H1 (cell line): ENCODE results near the gene PCBP2. TPM values are rescaled to one million over a fixed set of nuclear protein-coding genes. Genes with fewer than 3 reads are reported as not detected.

ENCODE experiments used
- CTCF ChIA-PET: fragments of 300-600 bp; sonication (Branson Sonifier 250); formaldehyde crosslinking; loops from one replicate; lab custom pipeline; 2021; ENCODE audit not compliant: partially characterized antibody; lab: Charles Lee
- POLR2A ChIA-PET: fragments of 300-600 bp; sonication (Branson Sonifier 250); formaldehyde crosslinking; loops from one replicate; lab custom pipeline; 2021; ENCODE audit warnings: inconsistent platforms; ENCODE audit not compliant: partially characterized antibody; lab: Charles Lee
- DNase-seq, 2 experiments: peaks; one replicate each; pipeline versions ENCODE4 v3.0.0 to v3.0.0-alpha.2; 2010 to 2022; ENCODE audit warnings: low spot score in 2 of 2, low read depth in 1 of 2, mixed read lengths in 1 of 2
- FAIRE-seq: peaks from 2 replicates; lab custom pipeline; 2011; peaks lifted over from hg19 to GRCh38; lab: Jason Lieb, UNC
- H2AFZ ChIP-seq: 2 replicates; pipeline ENCODE4 v1.8.1; 2012; ENCODE audit warnings: low read length, inconsistent platforms
- H2AK5ac ChIP-seq: 2 replicates; pipeline ENCODE4 v1.6.1; 2013; ENCODE audit warnings: low read depth, low read length
- H2BK120ac ChIP-seq: replicated peaks from 2 replicates; pipeline ENCODE3; 2013; ENCODE audit warnings: low read depth, low read length, inconsistent platforms
- H2BK12ac ChIP-seq: 2 replicates; pipeline ENCODE4 v1.6.1; 2013; ENCODE audit warnings: low read depth, low read length
- H2BK15ac ChIP-seq: 2 replicates; pipeline ENCODE4 v1.6.1; 2013; ENCODE audit warnings: low read length
- H2BK20ac ChIP-seq: 2 replicates; pipeline ENCODE4 v1.6.1; 2013; ENCODE audit warnings: low read length
- H2BK5ac ChIP-seq: 2 replicates; pipeline ENCODE4 v1.6.1; 2013; ENCODE audit warnings: low read depth, low read length
- H3K14ac ChIP-seq: 2 replicates; pipeline ENCODE4 v1.6.1; 2013; ENCODE audit warnings: inconsistent platforms; ENCODE audit not compliant: insufficient read length
- H3K18ac ChIP-seq: 2 replicates; pipeline ENCODE4 v1.6.1; 2013; ENCODE audit warnings: low read length; ENCODE audit errors: extremely low read depth
- H3K23ac ChIP-seq: 2 replicates; pipeline ENCODE4 v1.6.1; 2013; ENCODE audit warnings: inconsistent platforms; ENCODE audit not compliant: insufficient read length
- H3K23me2 ChIP-seq: 2 replicates; pipeline ENCODE4 v1.6.1; 2013; ENCODE audit warnings: low read depth, low read length
- H3K27ac ChIP-seq: 2 replicates; pipeline ENCODE4 v1.6.1; 2011; ENCODE audit warnings: low read depth, low read length, inconsistent platforms
- H3K27me3 ChIP-seq, 4 experiments: replicated peaks in 1 of 4; 1 replicate in 1 of 4; 2 replicates in 3 of 4; pipeline versions ENCODE4 v1.6.1 to v1.8.1; 2011 to 2013; ENCODE audit warnings: low read length in 3 of 4, mild to moderate bottlenecking in 3 of 4, inconsistent platforms in 2 of 4, mixed read lengths in 2 of 4, moderate library complexity in 1 of 4; ENCODE audit not compliant: control insufficient read depth in 3 of 4, insufficient read depth in 3 of 4; ENCODE audit errors: extremely low read depth in 1 of 4
- H3K36me3 ChIP-seq, 4 experiments: 2 replicates each; pipeline versions ENCODE4 v1.6.1 to v1.8.1; 2011 to 2013; ENCODE audit warnings: mild to moderate bottlenecking in 4 of 4, low read length in 3 of 4, moderate library complexity in 2 of 4, control low read depth in 1 of 4, inconsistent platforms in 1 of 4; ENCODE audit not compliant: insufficient read depth in 4 of 4, control insufficient read depth in 2 of 4
- H3K4ac ChIP-seq: replicated peaks from 2 replicates; pipeline ENCODE3; 2013; ENCODE audit warnings: low read length, low read depth, mixed read lengths, inconsistent platforms; ENCODE audit not compliant: insufficient read length
- H3K4me1 ChIP-seq, 4 experiments: replicated peaks in 1 of 4; 1 replicate in 1 of 4; 2 replicates in 3 of 4; pipeline versions ENCODE4 v1.6.1 to v1.8.1; 2011 to 2013; ENCODE audit warnings: low read length in 3 of 4, inconsistent platforms in 2 of 4, mixed read lengths in 1 of 4; ENCODE audit not compliant: insufficient read depth in 4 of 4, control insufficient read depth in 3 of 4
- H3K4me2 ChIP-seq, 2 experiments: 2 replicates each; pipeline versions ENCODE4 v1.6.1 to v1.8.1; 2011 to 2013; ENCODE audit warnings: low read depth in 2 of 2, low read length in 2 of 2, control low read depth in 1 of 2, inconsistent platforms in 1 of 2, mild to moderate bottlenecking in 1 of 2; ENCODE audit not compliant: insufficient read depth in 1 of 2
- H3K4me3 ChIP-seq, 4 experiments: fragments of 200-600, 300-600 bp in 1 of 4; sonication (generic), shearing (Covaris generic), sonication (Bioruptor Twin) in 1 of 4; 2 replicates each; pipeline versions ENCODE4 v1.5.1 to v1.8.1; 2011 to 2016; ENCODE audit warnings: low read length in 4 of 4, low read depth in 3 of 4, control low read depth in 2 of 4, inconsistent platforms in 2 of 4, mild to moderate bottlenecking in 2 of 4, mixed read lengths in 1 of 4, moderate library complexity in 1 of 4; ENCODE audit not compliant: insufficient read depth in 2 of 4; ENCODE audit errors: extremely low read depth in 1 of 4
- H3K56ac ChIP-seq: replicated peaks from 2 replicates; pipeline ENCODE3; 2013; ENCODE audit warnings: low read depth, mild to moderate bottlenecking, mixed read lengths, low read length, inconsistent platforms; ENCODE audit not compliant: insufficient read length
- H3K79me1 ChIP-seq: 2 replicates; pipeline ENCODE4 v1.6.1; 2013; ENCODE audit warnings: low read depth, low read length, control low read depth
- H3K79me2 ChIP-seq, 2 experiments: 2 replicates each; pipeline versions ENCODE4 v1.6.1 to v1.8.1; 2012 to 2013; ENCODE audit warnings: low read length in 2 of 2, mild to moderate bottlenecking in 2 of 2, inconsistent platforms in 1 of 2; ENCODE audit not compliant: insufficient read depth in 2 of 2, control insufficient read depth in 1 of 2
- H3K9ac ChIP-seq, 4 experiments: replicated peaks in 1 of 4; 1 replicate in 1 of 4; 2 replicates in 3 of 4; pipeline versions ENCODE4 v1.6.1 to v1.8.1; 2011 to 2013; ENCODE audit warnings: low read depth in 3 of 4, low read length in 3 of 4, control low read depth in 2 of 4, mild to moderate bottlenecking in 2 of 4, moderate library complexity in 2 of 4, inconsistent platforms in 1 of 4; ENCODE audit errors: extremely low read depth in 1 of 4
- H3K9me3 ChIP-seq, 2 experiments: 2 replicates each; pipeline versions ENCODE4 v1.6.1 to v1.8.1; 2012 to 2013; ENCODE audit warnings: mild to moderate bottlenecking in 2 of 2, moderate library complexity in 2 of 2, control low read depth in 1 of 2, inconsistent platforms in 1 of 2, low read depth in 1 of 2, low read length in 1 of 2, mixed read lengths in 1 of 2; ENCODE audit not compliant: insufficient read depth in 2 of 2
- H4K20me1 ChIP-seq, 2 experiments: replicated peaks in 1 of 2; 2 replicates each; pipeline versions ENCODE3 to v1.8.1; 2011 to 2013; ENCODE audit warnings: inconsistent platforms in 2 of 2, low read length in 2 of 2, mild to moderate bottlenecking in 1 of 2; ENCODE audit not compliant: insufficient read depth in 2 of 2, control insufficient read depth in 1 of 2
- H4K5ac ChIP-seq: 2 replicates; pipeline ENCODE4 v1.6.1; 2013; ENCODE audit warnings: low read length, low read depth, mixed read lengths, inconsistent platforms; ENCODE audit not compliant: insufficient read length
- H4K8ac ChIP-seq: 2 replicates; pipeline ENCODE4 v1.8.0; 2013; ENCODE audit warnings: mild to moderate bottlenecking, moderate library complexity, low read length, inconsistent platforms; ENCODE audit not compliant: insufficient read depth; ENCODE audit errors: extremely low read depth
- H4K91ac ChIP-seq: replicated peaks from 2 replicates; pipeline ENCODE3; 2013; ENCODE audit warnings: low read length, mixed read lengths, inconsistent platforms; ENCODE audit not compliant: insufficient read length
- KDM4A ChIP-seq: IDR thresholded peaks from one replicate; pipeline ENCODE4 v1.7.1; 2012; ENCODE audit warnings: low read depth, mild to moderate bottlenecking, moderate library complexity, low read length, inconsistent platforms; ENCODE audit not compliant: severe bottlenecking
- POLR2AphosphoS5 ChIP-seq: IDR thresholded peaks from 2 replicates; pipeline ENCODE4 v1.6.1; 2011; ENCODE audit warnings: low read depth, low read length
- WGBS, 2 experiments: shearing (Covaris generic) in 1 of 2; methylation state at CpG; one replicate each; pipeline versions ENCODE4 v1.1.6 to v1.1.7; 2013 to 2015; ENCODE audit warnings: low lambda C conversion rate in 2 of 2, mixed read lengths in 2 of 2, inconsistent platforms in 1 of 2, low coverage in 1 of 2, missing lambda C conversion rate in 1 of 2; ENCODE audit not compliant: insufficient replicate concordance in 2 of 2, insufficient coverage in 1 of 2, insufficient read length in 1 of 2; ENCODE audit errors: extremely low coverage in 1 of 2, missing lambda C conversion rate in 1 of 2; 5-methylcytosine and 5-hydroxymethylcytosine counted together
- polyA plus RNA-seq, 7 experiments: library from polyadenylated mRNA; depleted of rRNA in 3 of 7; stranded (reverse) in 5 of 7; unstranded in 2 of 7; fragments of >200 nt in 5 of 7; fragments of 200-250 nt in 2 of 7; gene quantifications; 1 replicate in 5 of 7; 2 replicates in 1 of 7; 4 replicates in 1 of 7; pipeline versions ENCODE4 v1.2.1 to v1.2.3, GENCODE V29; 2011 to 2013; ENCODE audit warnings: missing spikeins in 2 of 7, mixed read lengths in 2 of 7
- total RNA-seq: library from RNA; stranded (reverse); fragmentation: NEBNext Ultra II Directional; extraction: Animal tissue kit (Norgen Biotek cat#: 25700); gene quantifications from 2 replicates; pipeline ENCODE4 v1.2.1, GENCODE V29; 2021
- TF ChIP-seq, protein P1 (sequence below), 3 experiments: IDR thresholded peaks; 1 replicate in 2 of 3; 2 replicates in 1 of 3; pipeline versions ENCODE4 v1.5.1 to v1.6.1; 2011; ENCODE audit warnings: low read length in 3 of 3, mild to moderate bottlenecking in 3 of 3, inconsistent platforms in 2 of 3, low read depth in 1 of 3, moderate library complexity in 1 of 3; ENCODE audit not compliant: insufficient read depth in 1 of 3; ENCODE audit errors: control extremely low read depth in 1 of 3

Gene PCBP2
- total and polyA plus RNA-seq, 2 of the 8 experiments (the other 6 are each of a cell fraction or from before 2014, with no cell fraction given), result 470 to 1,123 TPM

DNA sequence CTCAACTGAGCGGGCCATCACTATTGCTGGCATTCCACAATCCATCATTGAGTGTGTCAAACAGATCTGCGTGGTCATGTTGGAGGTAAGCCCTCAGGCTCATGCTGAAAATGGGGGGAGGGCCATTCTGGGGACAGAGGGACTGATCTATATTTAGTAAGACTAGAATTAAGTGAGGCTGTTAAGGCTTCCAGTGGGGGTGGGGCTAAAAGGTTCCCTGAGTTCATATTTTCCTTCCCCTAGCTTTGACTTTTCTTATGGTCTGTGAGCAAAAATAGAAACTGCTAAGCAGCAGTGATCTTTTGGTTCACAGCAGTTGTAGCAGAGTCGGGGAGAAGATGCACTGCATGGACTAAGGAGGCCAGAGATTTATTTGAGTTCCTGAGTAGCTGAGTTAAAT, 9.2 kb downstream of the PCBP2 start:
- H2BK120ac ChIP-seq, result no peak overlapping the region
- peaks cover 0 to 10% (median under 1%) of the 10 kb centered on the region in 4 experiments; a peak in 3 of 7 replicates for H3K4me1 ChIP-seq
- no peak overlapping the region for H3K9ac ChIP-seq
- no peak overlapping the region for H2BK15ac ChIP-seq
- H3K36me3 ChIP-seq, result peaks cover 82 to 100% (median 94%) of the 10 kb centered on the region in 4 experiments
- no peak overlapping the region for H4K5ac ChIP-seq
- H3K23ac ChIP-seq, result no peak overlapping the region
- no peak overlapping the region for H3K4ac ChIP-seq
- WGBS, 2 experiments, result 85% methylated on average over 3 of the region's 3 CpGs; no CpG with 5 or more reads in 1 of the 2 experiments
- no peak overlapping the region for H4K91ac ChIP-seq
- no peak overlapping the region for H3K18ac ChIP-seq
- ChIA-PET CTCF (interaction anchor here (0.9 to 6.4 kb wide), 3 partner anchors 14 to 45 kb away, joined by 5 to 57 read pairs (median 6); no protein-coding TSS in a partner anchor), POLR2A (interaction anchor here (1.6 to 67.0 kb wide), 4 partner anchors 7 to 139 kb away, joined by 3 to 3397 read pairs (median 1702); partner anchors contain the start of genes AAAS, MAP3K12, NPFF and PCBP2)
- peaks cover 8 to 88% of the 10 kb centered on the region in 2 experiments for H3K79me2 ChIP-seq
- no peaks in the 10 kb centered on the region for H3K27me3 ChIP-seq
- H2BK12ac ChIP-seq, result no peak overlapping the region
- no peak overlapping the region for H3K4me3 ChIP-seq
- no peak overlapping the region for H2BK20ac ChIP-seq
- no peaks in the 10 kb centered on the region; the same call in 1 of the 2 replicates for H3K23me2 ChIP-seq
- FAIRE-seq, result no peak
- no peak overlapping the region for H3K27ac ChIP-seq
- H2AK5ac ChIP-seq, result no peak overlapping the region
- no peak overlapping the region for H2AFZ ChIP-seq
- no peak overlapping the region for H3K4me2 ChIP-seq
- no peaks in the 10 kb centered on the region for H3K9me3 ChIP-seq
- H3K14ac ChIP-seq, result no peak overlapping the region
- H3K79me1 ChIP-seq, result peaks cover 4% of the 10 kb centered on the region
- peak; percentile 61; the same call in 1 of the 2 replicates for TF ChIP-seq POLR2AphosphoS5
- TF ChIP-seq KDM4A, result no peak
- TF ChIP-seq, protein P1, sequence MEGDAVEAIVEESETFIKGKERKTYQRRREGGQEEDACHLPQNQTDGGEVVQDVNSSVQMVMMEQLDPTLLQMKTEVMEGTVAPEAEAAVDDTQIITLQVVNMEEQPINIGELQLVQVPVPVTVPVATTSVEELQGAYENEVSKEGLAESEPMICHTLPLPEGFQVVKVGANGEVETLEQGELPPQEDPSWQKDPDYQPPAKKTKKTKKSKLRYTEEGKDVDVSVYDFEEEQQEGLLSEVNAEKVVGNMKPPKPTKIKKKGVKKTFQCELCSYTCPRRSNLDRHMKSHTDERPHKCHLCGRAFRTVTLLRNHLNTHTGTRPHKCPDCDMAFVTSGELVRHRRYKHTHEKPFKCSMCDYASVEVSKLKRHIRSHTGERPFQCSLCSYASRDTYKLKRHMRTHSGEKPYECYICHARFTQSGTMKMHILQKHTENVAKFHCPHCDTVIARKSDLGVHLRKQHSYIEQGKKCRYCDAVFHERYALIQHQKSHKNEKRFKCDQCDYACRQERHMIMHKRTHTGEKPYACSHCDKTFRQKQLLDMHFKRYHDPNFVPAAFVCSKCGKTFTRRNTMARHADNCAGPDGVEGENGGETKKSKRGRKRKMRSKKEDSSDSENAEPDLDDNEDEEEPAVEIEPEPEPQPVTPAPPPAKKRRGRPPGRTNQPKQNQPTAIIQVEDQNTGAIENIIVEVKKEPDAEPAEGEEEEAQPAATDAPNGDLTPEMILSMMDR (IDR thresholded peaks at IDR 0.05; ENCODE audit: control extremely low read depth in 1 of 3, insufficient read depth in 1 of 3, low read depth in 1 of 3, low read length in 3 of 3), result no peak
- peaks cover 35 to 49% of the 10 kb centered on the region in 2 experiments for H4K20me1 ChIP-seq
- no peak for DNase-seq
- H3K56ac ChIP-seq, result no peak overlapping the region
- no peak overlapping the region for H4K8ac ChIP-seq
- no peak overlapping the region for H2BK5ac ChIP-seq
